Measurements from ENCODE around the gene ZFP2.
"Not testable (repeated sequence)": the region's sequence is repeated elsewhere in the genome, so short reads cannot be mapped to it uniquely, and the experiment has no call there.

The ZFP2 gene
- total RNA-seq, result 0.52 to 1.4 (median 0.86) reads per million in 3 donors

GRCh38 chr5:178895615-178896571, at the start of gene ZFP2:
Gene ZFP2, plus strand, starts transcription at chr5:178895913. Its CDS starts 35,401 bp downstream, at chr5:178931314.
- peak in 1 of 3 donors; percentile 2 for DNase-seq
- no peaks in the 10 kb centered on the region for H3K9me3 ChIP-seq (ENCODE audit: control insufficient read depth, low read length)
- no peaks in the 10 kb centered on the region for H3K27me3 ChIP-seq (replicated peaks; ENCODE audit: control insufficient read depth, insufficient read depth, low read length, poor library complexity, severe bottlenecking)
- H3K4me3 ChIP-seq (ENCODE audit: insufficient read depth, low read depth, low read length, poor library complexity, severe bottlenecking), result peak within 1 kb of the TSS; percentile 58
- no peaks in the 10 kb centered on the region for H3K4me1 ChIP-seq (ENCODE audit: control insufficient read depth, insufficient read depth, low read length, poor library complexity, severe bottlenecking)
- H3K27ac ChIP-seq (ENCODE audit: insufficient read depth, low read length, poor library complexity, severe bottlenecking), result no peak within 1 kb of the TSS
- H3K36me3 ChIP-seq (ENCODE audit: control insufficient read depth, insufficient read depth, low read length), result no peaks in the 10 kb centered on the region

GRCh38 chr5:178849316-178849715, 46.4 kb upstream of the ZFP2 start:
- H3K27ac ChIP-seq (ENCODE audit: insufficient read depth, low read length, poor library complexity, severe bottlenecking), result no peak overlapping the region
- H3K4me1 ChIP-seq (ENCODE audit: control insufficient read depth, insufficient read depth, low read length, poor library complexity, severe bottlenecking), result no peaks in the 10 kb centered on the region
- DNase-seq, result no peak
- no peak overlapping the region for H3K4me3 ChIP-seq (ENCODE audit: insufficient read depth, low read depth, low read length, poor library complexity, severe bottlenecking)
- no peaks in the 10 kb centered on the region for H3K9me3 ChIP-seq (ENCODE audit: control insufficient read depth, low read length)
- H3K27me3 ChIP-seq (replicated peaks; ENCODE audit: control insufficient read depth, insufficient read depth, low read length, poor library complexity, severe bottlenecking), result no peaks in the 10 kb centered on the region
- no peaks in the 10 kb centered on the region for H3K36me3 ChIP-seq (ENCODE audit: control insufficient read depth, insufficient read depth, low read length)

- Histone ChIP-seq H3K36me3 (ENCODE audit: control insufficient read depth, insufficient read depth, low read length) (no peaks in the 10 kb centered on the region), H3K9me3 (ENCODE audit: control insufficient read depth, low read length) (no peaks in the 10 kb centered on the region), H3K4me1 (ENCODE audit: control insufficient read depth, insufficient read depth, low read length, poor library complexity, severe bottlenecking) (no peaks in the 10 kb centered on the region), H3K27ac (ENCODE audit: insufficient read depth, low read length, poor library complexity, severe bottlenecking) (no peak overlapping the region), H3K4me3 (ENCODE audit: insufficient read depth, low read depth, low read length, poor library complexity, severe bottlenecking) (no peak overlapping the region), H3K27me3 (replicated peaks; ENCODE audit: control insufficient read depth, insufficient read depth, low read length, poor library complexity, severe bottlenecking) (no peaks in the 10 kb centered on the region)
- no peak for DNase-seq
Observed at GRCh38 chr5:178851951-178852350, 43.8 kb upstream of the ZFP2 start.

DNA sequence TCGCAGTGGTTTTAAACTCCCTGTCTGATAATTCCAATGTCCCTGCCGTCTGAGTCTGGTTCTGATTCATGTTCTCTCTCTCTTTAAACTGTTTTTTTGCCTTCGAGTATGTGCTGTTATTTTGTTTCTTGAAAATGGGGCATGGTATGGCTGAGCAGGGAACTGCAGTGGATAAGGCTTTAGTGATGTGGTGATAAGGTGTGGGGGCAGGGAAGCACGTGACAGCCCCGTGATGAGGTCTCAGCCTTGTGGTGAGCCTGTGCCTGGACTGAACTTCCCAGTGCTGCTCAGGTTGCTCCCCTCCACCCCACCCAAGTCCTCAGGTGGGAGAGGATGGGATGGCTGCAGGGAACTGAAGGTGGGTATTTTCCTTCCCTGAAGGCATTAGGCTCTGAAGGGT, 41.4 kb upstream of the ZFP2 start:
- Histone ChIP-seq H3K27me3 (replicated peaks; ENCODE audit: control insufficient read depth, insufficient read depth, low read length, poor library complexity, severe bottlenecking) (no peaks in the 10 kb centered on the region), H3K4me3 (ENCODE audit: insufficient read depth, low read depth, low read length, poor library complexity, severe bottlenecking) (no peak overlapping the region), H3K27ac (ENCODE audit: insufficient read depth, low read length, poor library complexity, severe bottlenecking) (no peak overlapping the region), H3K4me1 (ENCODE audit: control insufficient read depth, insufficient read depth, low read length, poor library complexity, severe bottlenecking) (no peaks in the 10 kb centered on the region), H3K36me3 (ENCODE audit: control insufficient read depth, insufficient read depth, low read length) (no peaks in the 10 kb centered on the region), H3K9me3 (ENCODE audit: control insufficient read depth, low read length) (no peaks in the 10 kb centered on the region)
- no peak for DNase-seq

DNA sequence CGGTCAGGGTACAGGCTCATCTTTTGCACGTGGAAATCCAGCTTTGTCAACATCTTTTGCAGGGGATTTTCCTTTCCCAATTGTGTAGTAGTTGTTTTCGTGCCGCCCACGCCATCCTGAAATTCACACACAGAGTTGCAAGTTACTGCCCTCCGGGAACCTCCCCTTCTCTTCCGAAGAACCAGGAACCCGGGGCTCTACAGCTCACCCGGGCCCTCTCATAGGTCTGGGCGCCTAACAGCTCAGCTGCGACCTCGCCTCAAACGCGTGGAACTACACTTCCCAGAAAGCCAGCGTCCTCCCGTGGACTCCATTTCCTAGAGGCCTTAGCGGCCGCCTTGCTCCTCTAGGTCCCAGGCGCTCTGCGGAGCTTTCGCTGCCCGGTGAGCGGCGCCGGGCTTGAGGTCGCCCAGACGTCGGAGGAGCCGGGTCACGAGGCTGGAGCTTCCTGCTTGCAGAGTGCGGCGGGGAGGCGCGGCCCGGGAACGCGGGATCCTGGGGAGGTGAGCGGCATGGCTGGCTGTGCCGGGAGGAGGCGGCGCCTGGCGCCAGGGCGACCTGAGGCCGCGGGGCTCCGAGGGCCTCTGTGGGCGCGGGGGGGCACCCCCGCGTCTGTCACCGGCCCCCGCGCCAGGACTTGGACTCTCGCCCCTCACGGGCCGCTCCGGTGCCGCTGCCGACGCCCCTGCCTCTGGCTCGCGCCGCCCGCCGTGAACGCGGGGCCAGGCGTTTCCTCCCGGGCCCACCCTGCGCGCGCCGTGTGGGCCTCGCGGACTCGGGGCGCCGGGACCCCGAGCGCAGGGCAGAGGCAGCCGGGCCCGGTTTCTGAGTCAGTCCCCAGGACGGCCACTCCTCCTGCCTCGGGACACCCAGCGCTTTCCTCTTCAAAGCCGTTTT, 35.8 kb upstream of the ZFP2 start, which contains the start of gene ZNF354B:
ZNF354B (plus strand) TSS at position 329 of the 897 bp plus-strand sequence. CDS start 1,095 bp downstream, outside the sequence.
- no peaks in the 10 kb centered on the region for H3K9me3 ChIP-seq (ENCODE audit: control insufficient read depth, low read length)
- H3K4me3 ChIP-seq (ENCODE audit: insufficient read depth, low read depth, low read length, poor library complexity, severe bottlenecking), result peak within 1 kb of the TSS; percentile 93
- no peaks in the 10 kb centered on the region for H3K36me3 ChIP-seq (ENCODE audit: control insufficient read depth, insufficient read depth, low read length)
- no peaks in the 10 kb centered on the region for H3K27me3 ChIP-seq (replicated peaks; ENCODE audit: control insufficient read depth, insufficient read depth, low read length, poor library complexity, severe bottlenecking)
- no peaks in the 10 kb centered on the region for H3K4me1 ChIP-seq (ENCODE audit: control insufficient read depth, insufficient read depth, low read length, poor library complexity, severe bottlenecking)
- peak within 1 kb of the TSS; percentile 65 for H3K27ac ChIP-seq (ENCODE audit: insufficient read depth, low read length, poor library complexity, severe bottlenecking)
- peak; percentile 67 to 76 (median 76) for DNase-seq

GRCh38 chr5:178860615-178861014, 35.1 kb upstream of the ZFP2 start:
- not testable (repeated sequence) for H3K36me3 ChIP-seq (ENCODE audit: control insufficient read depth, insufficient read depth, low read length); DNase-seq; H3K4me1 ChIP-seq (ENCODE audit: control insufficient read depth, insufficient read depth, low read length, poor library complexity, severe bottlenecking); H3K9me3 ChIP-seq (ENCODE audit: control insufficient read depth, low read length); H3K27me3 ChIP-seq (replicated peaks; ENCODE audit: control insufficient read depth, insufficient read depth, low read length, poor library complexity, severe bottlenecking)
- Histone ChIP-seq H3K4me3 (ENCODE audit: insufficient read depth, low read depth, low read length, poor library complexity, severe bottlenecking) (peak overlapping the region; percentile 93), H3K27ac (ENCODE audit: insufficient read depth, low read length, poor library complexity, severe bottlenecking) (peak overlapping the region; percentile 65)

DNA sequence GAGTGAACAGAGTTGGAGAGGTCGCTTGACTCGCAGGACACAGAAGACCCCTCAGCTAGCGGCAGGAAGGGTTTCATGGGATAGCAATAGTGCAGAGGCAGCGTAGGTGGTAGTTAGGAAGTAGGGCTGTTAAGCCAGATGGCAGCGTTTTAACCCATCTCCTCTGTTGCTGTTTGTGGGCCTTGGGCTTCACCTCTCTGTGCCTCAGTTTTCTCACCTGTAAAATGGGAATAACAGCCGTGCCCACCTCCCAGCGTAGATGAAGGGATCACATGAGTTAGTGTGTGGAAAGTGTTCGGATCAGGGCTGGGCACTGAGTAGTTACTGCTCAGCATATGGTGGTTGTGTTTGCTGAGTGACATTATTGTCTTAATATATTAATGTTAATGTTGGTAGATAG, 34.1 kb upstream of the ZFP2 start:
- DNase-seq, result no peak
- H3K9me3 ChIP-seq (ENCODE audit: control insufficient read depth, low read length), result no peaks in the 10 kb centered on the region
- H3K36me3 ChIP-seq (ENCODE audit: control insufficient read depth, insufficient read depth, low read length), result peaks cover 9% of the 10 kb centered on the region
- H3K27ac ChIP-seq (ENCODE audit: insufficient read depth, low read length, poor library complexity, severe bottlenecking), result no peak overlapping the region
- no peaks in the 10 kb centered on the region for H3K27me3 ChIP-seq (replicated peaks; ENCODE audit: control insufficient read depth, insufficient read depth, low read length, poor library complexity, severe bottlenecking)
- no peak overlapping the region for H3K4me3 ChIP-seq (ENCODE audit: insufficient read depth, low read depth, low read length, poor library complexity, severe bottlenecking)
- no peaks in the 10 kb centered on the region for H3K4me1 ChIP-seq (ENCODE audit: control insufficient read depth, insufficient read depth, low read length, poor library complexity, severe bottlenecking)

- peaks cover 46% of the 10 kb centered on the region for H3K36me3 ChIP-seq (ENCODE audit: control insufficient read depth, insufficient read depth, low read length)
- no peaks in the 10 kb centered on the region for H3K9me3 ChIP-seq (ENCODE audit: control insufficient read depth, low read length)
Observed at GRCh38 chr5:178866946-178867345, 28.8 kb upstream of the ZFP2 start.

DNA sequence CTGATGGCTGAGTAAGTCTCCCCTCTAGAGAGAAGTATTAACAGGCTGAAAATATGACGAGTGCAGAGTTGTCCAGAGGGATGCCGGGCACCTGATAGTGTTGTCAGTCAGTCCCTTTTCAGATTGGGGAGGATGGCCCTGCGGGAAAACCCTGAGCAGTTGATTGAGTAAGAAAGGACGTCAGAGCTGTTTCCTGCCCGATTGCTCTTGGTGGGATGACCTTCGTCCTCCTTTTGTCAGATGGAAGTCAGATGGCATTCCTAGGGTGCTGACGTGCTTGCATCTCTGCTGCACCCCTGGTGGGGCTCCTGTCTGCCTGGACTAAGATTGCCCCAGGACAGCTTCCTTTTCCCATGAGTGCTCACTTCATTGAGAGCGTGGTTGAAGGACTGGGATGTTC, 26.1 kb upstream of the ZFP2 start:
- Histone ChIP-seq H3K9me3 (ENCODE audit: control insufficient read depth, low read length) (peaks cover 13% of the 10 kb centered on the region), H3K36me3 (ENCODE audit: control insufficient read depth, insufficient read depth, low read length) (peaks cover 62% of the 10 kb centered on the region), H3K27me3 (replicated peaks; ENCODE audit: control insufficient read depth, insufficient read depth, low read length, poor library complexity, severe bottlenecking) (no peaks in the 10 kb centered on the region), H3K27ac (ENCODE audit: insufficient read depth, low read length, poor library complexity, severe bottlenecking) (no peak overlapping the region), H3K4me3 (ENCODE audit: insufficient read depth, low read depth, low read length, poor library complexity, severe bottlenecking) (no peak overlapping the region), H3K4me1 (ENCODE audit: control insufficient read depth, insufficient read depth, low read length, poor library complexity, severe bottlenecking) (no peaks in the 10 kb centered on the region)
- DNase-seq, result no peak

More at GRCh38 chr5:178866946-178867345, 28.8 kb upstream of the ZFP2 start:
- no peak for DNase-seq
- H3K27me3 ChIP-seq (replicated peaks; ENCODE audit: control insufficient read depth, insufficient read depth, low read length, poor library complexity, severe bottlenecking), result no peaks in the 10 kb centered on the region
- no peaks in the 10 kb centered on the region for H3K4me1 ChIP-seq (ENCODE audit: control insufficient read depth, insufficient read depth, low read length, poor library complexity, severe bottlenecking)
- H3K4me3 ChIP-seq (ENCODE audit: insufficient read depth, low read depth, low read length, poor library complexity, severe bottlenecking), result no peak overlapping the region
- H3K27ac ChIP-seq (ENCODE audit: insufficient read depth, low read length, poor library complexity, severe bottlenecking), result no peak overlapping the region

Measured in effector memory CD4-positive, alpha-beta T cell (primary cell).